Measurements from ENCODE around the gene COL12A1. TPM values are rescaled to one million over a fixed set of nuclear protein-coding genes. Genes with fewer than 3 reads are reported as not detected.

COL12A1 gene
- total RNA-seq, 1 experiment from 2014 or later = 9.5 TPM

DNA sequence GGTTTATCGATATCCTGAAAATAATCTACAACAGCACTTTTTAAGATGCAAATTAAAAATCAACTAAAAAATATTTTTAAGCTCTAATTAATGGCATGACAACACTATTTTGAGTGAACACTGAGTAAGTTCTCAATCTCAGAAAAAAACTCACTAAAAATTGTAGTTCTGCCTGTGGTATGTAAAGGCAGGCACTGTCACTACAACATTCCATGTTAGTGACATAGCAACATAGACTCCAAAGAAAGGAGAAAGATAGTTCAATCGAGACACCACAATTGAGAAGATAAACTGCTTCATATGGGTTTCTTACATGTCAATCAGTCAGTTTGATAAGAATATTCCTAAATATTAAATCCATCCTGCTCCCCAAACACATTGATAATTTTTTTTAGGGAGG lies 38.0 kb downstream of the COL12A1 start:
- no peaks in the 10 kb centered on the region for H3K9me3 ChIP-seq (ENCODE audit: low read depth, low read length, poor library complexity, severe bottlenecking)
- no peaks in the 10 kb centered on the region for H3K27me3 ChIP-seq (replicated peaks; ENCODE audit: insufficient read depth, low read depth, low read length, poor library complexity)
- TF ChIP-seq, protein P1, sequence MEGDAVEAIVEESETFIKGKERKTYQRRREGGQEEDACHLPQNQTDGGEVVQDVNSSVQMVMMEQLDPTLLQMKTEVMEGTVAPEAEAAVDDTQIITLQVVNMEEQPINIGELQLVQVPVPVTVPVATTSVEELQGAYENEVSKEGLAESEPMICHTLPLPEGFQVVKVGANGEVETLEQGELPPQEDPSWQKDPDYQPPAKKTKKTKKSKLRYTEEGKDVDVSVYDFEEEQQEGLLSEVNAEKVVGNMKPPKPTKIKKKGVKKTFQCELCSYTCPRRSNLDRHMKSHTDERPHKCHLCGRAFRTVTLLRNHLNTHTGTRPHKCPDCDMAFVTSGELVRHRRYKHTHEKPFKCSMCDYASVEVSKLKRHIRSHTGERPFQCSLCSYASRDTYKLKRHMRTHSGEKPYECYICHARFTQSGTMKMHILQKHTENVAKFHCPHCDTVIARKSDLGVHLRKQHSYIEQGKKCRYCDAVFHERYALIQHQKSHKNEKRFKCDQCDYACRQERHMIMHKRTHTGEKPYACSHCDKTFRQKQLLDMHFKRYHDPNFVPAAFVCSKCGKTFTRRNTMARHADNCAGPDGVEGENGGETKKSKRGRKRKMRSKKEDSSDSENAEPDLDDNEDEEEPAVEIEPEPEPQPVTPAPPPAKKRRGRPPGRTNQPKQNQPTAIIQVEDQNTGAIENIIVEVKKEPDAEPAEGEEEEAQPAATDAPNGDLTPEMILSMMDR (conservative IDR thresholded peaks at IDR 0.05; ENCODE audit: low read depth, low read length) = no peak
- no peak for TF ChIP-seq EZH2 (IDR thresholded peaks at IDR 0.05; ENCODE audit: borderline replicate concordance, low read depth, low read length, poor library complexity, severe bottlenecking)
- no peaks in the 10 kb centered on the region for H3K36me3 ChIP-seq (ENCODE audit: insufficient read depth, low read length, poor library complexity, severe bottlenecking)
- intact Hi-C loops (cut with micrococcal nuclease; ENCODE audit: unreplicated experiment) = no loop called here
- no peak overlapping the region for H3K27ac ChIP-seq (ENCODE audit: low read depth, low read length, poor library complexity, severe bottlenecking)
- ChIA-PET POLR2A (ENCODE audit: low non-redundant PET) (no interaction called here), CTCF (no interaction called here)
- no peaks in the 10 kb centered on the region for H3K4me1 ChIP-seq (ENCODE audit: insufficient read depth, low read length, poor library complexity, severe bottlenecking)
- DNase-seq (ENCODE audit: low spot score) = no peak
- H3K4me3 ChIP-seq (ENCODE audit: low read depth, low read length, poor library complexity, severe bottlenecking) = no peak overlapping the region
- no TSS peak for BruUV-seq (replicated peaks)

GRCh38 chr6:75167325-75167724 lies 38.5 kb downstream of the COL12A1 start:
- intact Hi-C loops (cut with micrococcal nuclease; ENCODE audit: unreplicated experiment) = no loop called here
- TF ChIP-seq, protein P1 (conservative IDR thresholded peaks at IDR 0.05; ENCODE audit: low read depth, low read length) = no peak
- TF ChIP-seq EZH2 (IDR thresholded peaks at IDR 0.05; ENCODE audit: borderline replicate concordance, low read depth, low read length, poor library complexity, severe bottlenecking) = no peak
- Histone ChIP-seq H3K27me3 (replicated peaks; ENCODE audit: insufficient read depth, low read depth, low read length, poor library complexity) (no peaks in the 10 kb centered on the region), H3K27ac (ENCODE audit: low read depth, low read length, poor library complexity, severe bottlenecking) (no peak overlapping the region), H3K36me3 (ENCODE audit: insufficient read depth, low read length, poor library complexity, severe bottlenecking) (no peaks in the 10 kb centered on the region), H3K4me3 (ENCODE audit: low read depth, low read length, poor library complexity, severe bottlenecking) (no peak overlapping the region), H3K4me1 (ENCODE audit: insufficient read depth, low read length, poor library complexity, severe bottlenecking) (no peaks in the 10 kb centered on the region), H3K9me3 (ENCODE audit: low read depth, low read length, poor library complexity, severe bottlenecking) (no peaks in the 10 kb centered on the region)
- ChIA-PET CTCF (no interaction called here), POLR2A (ENCODE audit: low non-redundant PET) (no interaction called here)
- BruUV-seq (replicated peaks) = no TSS peak
- DNase-seq (ENCODE audit: low spot score) = no peak

DNA sequence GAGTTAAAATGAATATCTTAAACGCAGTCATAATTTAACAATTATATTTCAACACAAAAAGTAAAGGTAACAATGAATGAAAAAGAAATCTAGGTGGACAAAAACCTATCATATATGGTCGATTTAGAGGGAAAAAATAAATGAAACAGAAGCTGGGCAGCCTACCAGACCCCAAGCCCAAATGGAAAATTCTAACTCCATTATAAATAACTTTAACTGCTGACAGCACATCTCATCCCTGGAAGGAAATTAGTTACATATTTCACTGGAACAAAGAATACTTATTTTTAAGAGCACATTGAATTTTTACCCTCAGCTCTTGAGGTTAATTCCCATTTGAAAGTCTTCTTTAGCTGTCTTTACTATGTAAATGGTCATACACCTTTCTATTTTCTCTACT lies 39.1 kb downstream of the COL12A1 start:
- TF ChIP-seq, protein P1 (conservative IDR thresholded peaks at IDR 0.05; ENCODE audit: low read depth, low read length) = no peak
- TF ChIP-seq EZH2 (IDR thresholded peaks at IDR 0.05; ENCODE audit: borderline replicate concordance, low read depth, low read length, poor library complexity, severe bottlenecking) = no peak
- H3K36me3 ChIP-seq (ENCODE audit: insufficient read depth, low read length, poor library complexity, severe bottlenecking) = no peaks in the 10 kb centered on the region
- H3K27ac ChIP-seq (ENCODE audit: low read depth, low read length, poor library complexity, severe bottlenecking) = no peak overlapping the region
- ChIA-PET CTCF (no interaction called here), POLR2A (ENCODE audit: low non-redundant PET) (no interaction called here)
- BruUV-seq (replicated peaks) = no TSS peak
- no peaks in the 10 kb centered on the region for H3K9me3 ChIP-seq (ENCODE audit: low read depth, low read length, poor library complexity, severe bottlenecking)
- H3K4me1 ChIP-seq (ENCODE audit: insufficient read depth, low read length, poor library complexity, severe bottlenecking) = no peaks in the 10 kb centered on the region
- H3K27me3 ChIP-seq (replicated peaks; ENCODE audit: insufficient read depth, low read depth, low read length, poor library complexity) = no peaks in the 10 kb centered on the region
- intact Hi-C loops (cut with micrococcal nuclease; ENCODE audit: unreplicated experiment) = no loop called here
- no peak overlapping the region for H3K4me3 ChIP-seq (ENCODE audit: low read depth, low read length, poor library complexity, severe bottlenecking)
- DNase-seq (ENCODE audit: low spot score) = no peak
